AG10803 (cell line): Measurements from ENCODE around the gene IGFBPL1.

Source experiments
- DNase-seq: peaks from one replicate; pipeline ENCODE4 v3.0.0; 2010; ENCODE audit warnings: low read depth
- H3K4me3 ChIP-seq: 2 replicates; pipeline ENCODE4 v1.5.1; 2011; ENCODE audit warnings: mild to moderate bottlenecking, low read length, control low read depth
- TF ChIP-seq, protein P1 (sequence below): conservative IDR thresholded peaks from 2 replicates; pipeline ENCODE4 v1.5.1; 2011; ENCODE audit warnings: mild to moderate bottlenecking, low read length, control low read depth, inconsistent platforms

IGFBPL1 gene

DNA sequence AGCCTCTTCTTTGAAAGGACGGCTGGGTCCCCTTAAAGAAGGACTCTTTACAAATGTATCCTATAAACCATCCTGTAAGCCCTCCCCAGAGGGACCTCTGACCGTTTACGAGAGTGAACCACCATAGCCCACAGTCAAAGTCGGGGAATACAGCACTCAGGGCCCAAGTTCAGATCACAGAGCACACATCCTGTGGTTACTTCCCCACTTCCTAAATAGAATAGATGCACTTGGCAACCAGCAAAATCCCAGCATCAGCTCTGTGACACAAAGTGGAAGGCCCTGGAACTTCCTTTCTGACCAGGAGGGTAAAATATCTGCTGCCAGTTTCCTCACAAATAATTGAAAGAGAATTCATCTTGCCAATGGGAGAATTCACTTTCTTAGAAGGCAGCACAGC lies 6.9 kb upstream of the IGFBPL1 start:
- no peak for DNase-seq
- TF ChIP-seq, protein P1, sequence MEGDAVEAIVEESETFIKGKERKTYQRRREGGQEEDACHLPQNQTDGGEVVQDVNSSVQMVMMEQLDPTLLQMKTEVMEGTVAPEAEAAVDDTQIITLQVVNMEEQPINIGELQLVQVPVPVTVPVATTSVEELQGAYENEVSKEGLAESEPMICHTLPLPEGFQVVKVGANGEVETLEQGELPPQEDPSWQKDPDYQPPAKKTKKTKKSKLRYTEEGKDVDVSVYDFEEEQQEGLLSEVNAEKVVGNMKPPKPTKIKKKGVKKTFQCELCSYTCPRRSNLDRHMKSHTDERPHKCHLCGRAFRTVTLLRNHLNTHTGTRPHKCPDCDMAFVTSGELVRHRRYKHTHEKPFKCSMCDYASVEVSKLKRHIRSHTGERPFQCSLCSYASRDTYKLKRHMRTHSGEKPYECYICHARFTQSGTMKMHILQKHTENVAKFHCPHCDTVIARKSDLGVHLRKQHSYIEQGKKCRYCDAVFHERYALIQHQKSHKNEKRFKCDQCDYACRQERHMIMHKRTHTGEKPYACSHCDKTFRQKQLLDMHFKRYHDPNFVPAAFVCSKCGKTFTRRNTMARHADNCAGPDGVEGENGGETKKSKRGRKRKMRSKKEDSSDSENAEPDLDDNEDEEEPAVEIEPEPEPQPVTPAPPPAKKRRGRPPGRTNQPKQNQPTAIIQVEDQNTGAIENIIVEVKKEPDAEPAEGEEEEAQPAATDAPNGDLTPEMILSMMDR: no peak
- H3K4me3 ChIP-seq: no peak overlapping the region

- no peak overlapping the region for H3K4me3 ChIP-seq
- TF ChIP-seq, protein P1: no peak
- DNase-seq: no peak
These were observed 3.8 kb upstream of the IGFBPL1 start for GRCh38 chr9:38428062-38428461.

- DNase-seq: no peak
- no peak overlapping the region for H3K4me3 ChIP-seq
- TF ChIP-seq, protein P1: no peak
These were observed 664 bp upstream of the IGFBPL1 start for GRCh38 chr9:38424918-38425317.

DNA sequence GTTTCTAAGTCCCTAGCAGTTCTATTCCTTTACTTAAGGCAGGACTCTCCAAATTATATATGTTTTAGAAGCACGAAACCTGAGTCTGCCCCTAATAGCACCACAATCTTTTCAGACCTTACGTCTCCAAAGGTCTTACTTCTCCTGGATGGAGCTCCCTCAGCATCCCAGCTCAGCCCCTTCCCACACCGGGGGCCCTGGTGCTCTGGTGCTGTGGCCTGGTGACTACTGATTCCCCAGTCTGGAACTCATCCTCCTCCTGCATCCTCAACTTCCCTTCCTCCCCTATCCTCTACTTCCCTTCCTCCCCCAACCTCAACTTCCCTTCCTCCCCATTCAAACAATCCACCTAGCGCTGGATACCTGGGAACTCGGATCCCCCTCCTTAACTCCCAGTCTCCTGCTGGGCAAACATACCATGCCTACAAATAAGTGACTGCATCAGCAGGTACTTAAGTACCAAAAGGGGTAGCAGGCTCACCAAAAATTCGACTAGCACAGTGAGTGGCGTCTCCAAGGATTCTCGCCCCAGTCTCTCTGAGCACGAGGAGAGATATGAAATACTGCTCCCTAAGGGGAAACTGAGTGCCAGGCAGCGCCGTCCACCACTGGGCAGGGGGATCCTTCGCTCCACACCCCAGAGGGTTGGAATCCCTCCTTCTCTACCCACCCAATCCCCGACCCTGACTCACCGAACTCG lies 831 bp downstream of the IGFBPL1 start:
- TF ChIP-seq, protein P1: no peak
- no peak overlapping the region for H3K4me3 ChIP-seq
- no peak for DNase-seq

GRCh38 chr9:38422555-38423260 lies 1.5 kb downstream of the IGFBPL1 start:
- TF ChIP-seq, protein P1: no peak
- H3K4me3 ChIP-seq: no peak overlapping the region
- no peak for DNase-seq

- no peak for DNase-seq
- TF ChIP-seq, protein P1: no peak
- H3K4me3 ChIP-seq: no peak overlapping the region
These were observed 2.6 kb downstream of the IGFBPL1 start for GRCh38 chr9:38421498-38422211.
